Mucosa of rectum (tissue), 2 donors: ENCODE results near the gene PSTPIP1.

Experiments
- H3K27ac ChIP-seq, 2 donors: one replicate each; pipeline ENCODE4 v1.7.0; 2013; ENCODE audit warnings: inconsistent platforms in 2 of 2, low read depth in 2 of 2, low read length in 2 of 2
- H3K27me3 ChIP-seq, 2 donors: one replicate each; pipeline ENCODE4 v1.7.0; 2013; ENCODE audit warnings: low read length in 2 of 2; ENCODE audit not compliant: control insufficient read depth in 2 of 2, insufficient read depth in 2 of 2
- H3K36me3 ChIP-seq, 2 donors: one replicate each; pipeline ENCODE4 v1.7.0; 2013; ENCODE audit warnings: low read length in 2 of 2; ENCODE audit not compliant: control insufficient read depth in 2 of 2, insufficient read depth in 2 of 2
- H3K4me1 ChIP-seq, 2 donors: one replicate each; pipeline ENCODE4 v1.7.0; 2013; ENCODE audit warnings: low read length in 2 of 2, mild to moderate bottlenecking in 1 of 2; ENCODE audit not compliant: control insufficient read depth in 2 of 2, insufficient read depth in 2 of 2
- H3K4me3 ChIP-seq, 2 donors: one replicate each; pipeline ENCODE4 v1.7.0; 2013; ENCODE audit warnings: low read length in 2 of 2
- H3K9ac ChIP-seq, 2 donors: one replicate each; pipeline ENCODE4 v1.7.0; 2013; ENCODE audit warnings: low read length in 2 of 2, low read depth in 1 of 2, mild to moderate bottlenecking in 1 of 2
- H3K9me3 ChIP-seq, 2 donors: one replicate each; pipeline ENCODE4 v1.7.0; 2013; ENCODE audit warnings: low read length in 2 of 2; ENCODE audit not compliant: control insufficient read depth in 2 of 2
- donor health status: healthy.
- donor health status: Normal muscosa, but diverticular disease.

The PSTPIP1 gene

DNA sequence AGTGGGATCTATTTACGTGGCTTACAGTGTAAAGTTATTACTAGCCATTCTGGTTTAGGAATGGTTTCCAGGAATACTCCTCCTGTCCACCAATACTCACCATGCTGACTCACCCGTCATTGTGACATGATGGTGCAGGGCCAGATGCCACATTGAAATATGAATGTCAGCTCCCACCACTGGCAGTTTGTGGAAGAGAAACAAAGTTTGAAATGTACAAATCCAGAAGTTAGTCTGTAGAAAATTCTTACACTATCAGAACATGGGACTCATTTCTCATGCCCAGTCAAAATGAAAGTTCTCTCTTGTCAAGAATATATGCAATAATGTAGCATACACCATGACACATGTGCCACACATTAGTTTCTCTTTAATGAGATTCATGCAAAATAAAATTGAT lies 90.4 kb downstream of the PSTPIP1 start:
- no peaks in the 10 kb centered on the region for H3K36me3 ChIP-seq
- no peak overlapping the region for H3K4me3 ChIP-seq
- H3K9ac ChIP-seq = no peak overlapping the region
- no peak overlapping the region for H3K27ac ChIP-seq
- no peaks in the 10 kb centered on the region for H3K27me3 ChIP-seq
- no peaks in the 10 kb centered on the region for H3K9me3 ChIP-seq
- no peaks in the 10 kb centered on the region for H3K4me1 ChIP-seq
